ENCODE results near the gene SLC11A2. TPM values are rescaled to one million over a fixed set of nuclear protein-coding genes. Genes with fewer than 3 reads are reported as not detected.

Gene SLC11A2
- total and polyA plus RNA-seq, 2 of the 8 experiments (the other 6 are each of a cell fraction or from before 2014, with no cell fraction given) = 55.0 to 61.5 TPM

GRCh38 chr12:50934981-50935807 is 91.0 kb downstream of the SLC11A2 start (continued):
- TF ChIP-seq CTCF (IDR thresholded peaks at IDR 0.05; ENCODE audit: control extremely low read depth in 1 of 3, insufficient read depth in 1 of 3, low read depth in 1 of 3, low read length in 3 of 3) (no peak), RNF2 (IDR thresholded peaks at IDR 0.05; ENCODE audit: borderline replicate concordance, low read depth, low read length, missing control alignments, poor library complexity, severe bottlenecking) (no peak), TAF1 (IDR thresholded peaks at IDR 0.05; ENCODE audit: low read depth, low read length) (no peak), SIN3A (conservative IDR thresholded peaks at IDR 0.05 in 1 of 2, IDR thresholded peaks at IDR 0.05 in 1 of 2; ENCODE audit: low read depth in 1 of 2, low read length in 2 of 2) (no peak), SP4 (IDR thresholded peaks at IDR 0.05; ENCODE audit: low read length) (no peak)

All from H1 (cell line).